Retinal pigment epithelial cell (primary cell): ENCODE results near the gene HBD.

Source experiments
- DNase-seq: peaks from one replicate; pipeline ENCODE4 v3.0.0-alpha.2; 2010; ENCODE audit warnings: low read depth
- H3K4me3 ChIP-seq: 2 replicates; pipeline ENCODE4 v1.5.1; 2011; ENCODE audit warnings: mild to moderate bottlenecking, low read length, control low read depth, moderate library complexity
- TF ChIP-seq, protein P1 (sequence below): conservative IDR thresholded peaks from 2 replicates; pipeline ENCODE4 v1.5.1; 2011; ENCODE audit warnings: low read depth, low read length, control low read depth, inconsistent platforms

HBD gene

DNA sequence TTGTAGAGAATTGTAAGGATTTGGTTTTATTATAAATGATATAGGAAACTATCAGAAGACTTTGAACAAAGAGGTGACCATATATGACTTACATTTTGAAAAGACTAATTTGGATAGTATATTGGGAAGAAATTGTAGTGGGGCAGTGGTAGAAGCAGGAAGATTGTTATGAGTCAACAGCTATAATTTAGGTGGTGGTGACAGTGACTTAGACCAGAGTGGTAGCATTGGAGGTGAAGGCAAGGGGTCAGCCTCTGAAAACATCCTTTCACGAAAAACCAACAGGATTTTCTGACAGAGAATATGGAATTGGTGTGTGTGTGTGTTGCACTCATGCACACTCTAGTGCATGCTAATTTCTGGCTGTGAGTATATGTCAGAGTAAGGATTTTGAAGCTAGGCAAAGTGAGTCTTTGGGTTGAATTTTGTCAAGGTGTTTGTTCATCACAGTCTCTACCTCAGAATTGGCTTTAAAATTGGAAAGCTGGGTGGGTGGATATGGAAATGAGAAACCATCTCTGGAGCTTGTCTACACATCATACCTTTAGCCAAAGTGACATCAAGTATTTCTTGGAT is 43.6 kb upstream of the HBD start:
- H3K4me3 ChIP-seq, result no peak overlapping the region
- DNase-seq, result no peak
- TF ChIP-seq, protein P1, sequence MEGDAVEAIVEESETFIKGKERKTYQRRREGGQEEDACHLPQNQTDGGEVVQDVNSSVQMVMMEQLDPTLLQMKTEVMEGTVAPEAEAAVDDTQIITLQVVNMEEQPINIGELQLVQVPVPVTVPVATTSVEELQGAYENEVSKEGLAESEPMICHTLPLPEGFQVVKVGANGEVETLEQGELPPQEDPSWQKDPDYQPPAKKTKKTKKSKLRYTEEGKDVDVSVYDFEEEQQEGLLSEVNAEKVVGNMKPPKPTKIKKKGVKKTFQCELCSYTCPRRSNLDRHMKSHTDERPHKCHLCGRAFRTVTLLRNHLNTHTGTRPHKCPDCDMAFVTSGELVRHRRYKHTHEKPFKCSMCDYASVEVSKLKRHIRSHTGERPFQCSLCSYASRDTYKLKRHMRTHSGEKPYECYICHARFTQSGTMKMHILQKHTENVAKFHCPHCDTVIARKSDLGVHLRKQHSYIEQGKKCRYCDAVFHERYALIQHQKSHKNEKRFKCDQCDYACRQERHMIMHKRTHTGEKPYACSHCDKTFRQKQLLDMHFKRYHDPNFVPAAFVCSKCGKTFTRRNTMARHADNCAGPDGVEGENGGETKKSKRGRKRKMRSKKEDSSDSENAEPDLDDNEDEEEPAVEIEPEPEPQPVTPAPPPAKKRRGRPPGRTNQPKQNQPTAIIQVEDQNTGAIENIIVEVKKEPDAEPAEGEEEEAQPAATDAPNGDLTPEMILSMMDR, result no peak

DNA sequence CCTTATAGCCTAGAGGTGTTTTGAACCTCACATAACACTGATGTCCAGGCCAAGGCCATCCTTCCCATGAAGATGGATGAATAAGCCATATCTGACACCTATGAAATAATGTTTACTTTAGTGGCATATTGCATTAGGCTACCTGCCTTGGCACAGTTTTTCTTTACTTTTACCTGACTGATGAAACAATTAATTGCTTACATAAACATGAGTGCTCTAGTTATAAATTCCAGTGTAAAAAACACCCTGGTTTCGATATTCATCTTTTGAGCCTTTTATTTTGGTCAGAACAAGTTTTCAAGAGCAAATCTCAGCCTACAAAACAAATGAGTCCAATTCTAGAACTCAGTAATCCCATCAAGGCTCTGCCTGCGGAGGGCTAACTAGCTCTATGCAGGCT is 42.4 kb upstream of the HBD start:
- no peak overlapping the region for H3K4me3 ChIP-seq
- TF ChIP-seq, protein P1, result no peak
- DNase-seq, result no peak

DNA sequence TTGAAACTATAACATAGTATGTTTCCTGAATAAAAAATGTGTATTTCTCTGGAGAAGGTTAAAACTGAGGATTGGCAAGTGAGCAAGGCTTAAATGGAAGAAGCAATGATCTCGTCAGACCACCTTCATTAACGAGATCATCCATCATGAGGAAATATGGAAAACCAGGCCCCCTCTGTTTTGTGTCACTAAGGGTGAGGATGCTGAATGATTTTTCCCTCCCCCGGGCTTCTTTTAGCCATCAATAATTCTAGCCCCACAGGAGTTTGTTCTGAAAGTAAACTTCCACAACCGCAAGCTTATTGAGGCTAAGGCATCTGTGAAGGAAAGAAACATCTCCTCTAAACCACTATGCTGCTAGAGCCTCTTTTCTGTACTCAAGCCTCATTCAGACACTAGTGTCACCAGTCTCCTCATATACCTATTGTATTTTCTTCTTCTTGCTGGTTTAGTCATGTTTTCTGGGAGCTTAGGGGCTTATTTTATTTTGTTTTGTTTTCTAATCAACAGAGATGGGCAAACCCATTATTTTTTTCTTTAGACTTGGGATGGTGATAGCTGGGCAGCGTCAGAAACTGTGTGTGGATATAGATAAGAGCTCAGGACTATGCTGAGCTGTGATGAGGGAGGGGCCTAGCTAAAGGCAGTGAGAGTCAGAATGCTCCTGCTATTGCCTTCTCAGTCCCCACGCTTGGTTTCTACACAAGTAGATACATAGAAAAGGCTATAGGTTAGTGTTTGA is 41.3 kb upstream of the HBD start:
- no peak overlapping the region for H3K4me3 ChIP-seq
- TF ChIP-seq, protein P1, result no peak
- no peak for DNase-seq

DNA sequence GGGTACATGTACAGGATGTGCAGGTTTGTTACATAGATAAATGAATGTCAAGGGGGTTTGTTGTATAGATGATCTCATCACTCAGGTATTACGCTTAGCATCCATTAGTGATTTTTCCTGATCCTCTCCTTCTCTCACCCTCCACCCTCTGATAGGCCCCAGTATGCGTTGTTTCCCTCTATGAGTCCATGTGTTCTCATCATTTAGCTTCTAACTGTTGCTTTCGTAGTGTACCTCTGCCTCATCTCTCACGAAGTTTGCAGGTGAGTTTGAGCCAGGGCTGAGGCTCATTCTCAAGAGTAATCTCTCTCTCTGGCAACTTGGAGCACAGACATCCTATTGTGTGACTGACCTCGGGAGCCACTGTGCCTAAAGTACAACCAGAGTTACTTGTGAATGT is 40.1 kb upstream of the HBD start:
- TF ChIP-seq, protein P1, result no peak
- no peak for DNase-seq
- H3K4me3 ChIP-seq, result no peak overlapping the region

DNA sequence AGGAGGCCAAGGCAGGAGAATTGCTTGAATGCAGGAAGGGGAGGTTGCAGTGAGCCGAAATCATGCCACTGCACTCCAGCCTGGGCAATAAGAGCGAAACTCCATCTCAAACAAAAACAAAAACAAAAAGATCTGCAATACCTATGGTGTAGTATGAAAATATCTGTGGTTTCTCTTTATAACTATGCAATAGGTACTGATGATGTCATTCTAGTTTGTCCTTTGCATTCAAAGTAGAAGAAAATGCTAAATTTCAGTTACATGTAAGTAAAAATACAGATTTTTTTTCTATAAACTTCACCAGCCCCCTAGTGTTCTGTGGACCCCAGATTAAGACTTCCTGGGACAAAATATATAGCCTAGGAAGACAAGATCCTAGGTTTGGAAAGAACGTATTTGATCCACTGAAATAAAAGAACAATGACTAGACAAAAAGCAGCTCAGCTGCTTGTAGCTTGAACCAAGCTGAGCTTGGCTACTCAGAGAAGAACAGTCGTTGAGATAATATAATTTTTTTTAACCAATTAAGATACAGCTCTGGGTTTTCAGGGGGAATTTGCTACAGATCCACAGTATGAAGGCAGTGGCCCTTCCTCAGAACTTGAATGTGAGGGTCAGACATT is 38.2 kb upstream of the HBD start:
- TF ChIP-seq, protein P1, result no peak
- no peak overlapping the region for H3K4me3 ChIP-seq
- DNase-seq, result no peak

DNA sequence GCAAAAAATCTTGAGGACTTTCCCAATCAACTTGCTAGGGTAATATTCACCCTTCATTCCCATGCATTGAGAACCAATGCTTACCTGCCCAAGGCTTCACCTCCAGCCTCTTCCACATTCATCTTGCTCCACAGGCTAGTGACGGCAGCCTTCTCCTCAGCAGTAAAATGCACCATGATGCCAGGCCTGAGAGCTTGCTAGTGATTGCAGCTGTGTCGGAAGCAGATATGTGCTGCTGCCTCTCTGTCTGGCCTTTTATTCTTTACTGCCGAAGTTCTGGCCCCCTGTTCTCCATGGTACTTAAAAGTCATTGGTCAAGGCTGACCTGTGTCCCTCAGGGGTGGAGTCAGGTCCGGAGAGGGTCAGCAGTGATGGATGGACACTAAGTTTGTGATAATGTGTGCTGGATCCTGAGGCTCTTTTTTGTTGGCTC is 35.4 kb upstream of the HBD start, which contains the start of gene HBE1:
Gene HBE1 (minus strand): TSS at position 231 of the 433 bp plus-strand sequence. CDS start 55 bp downstream, at position 176.
- TF ChIP-seq, protein P1, result no peak
- H3K4me3 ChIP-seq, result no peak within 1 kb of the TSS

More for the DNA sequence above, 35.4 kb upstream of the HBD start, which contains the start of gene HBE1:
- no peak for DNase-seq
